Activated T-helper 1 cell treated with Interleukin-2 at 50 U/mL for 16 hours (primary cell): ENCODE data around the gene SLC8A3.

Experiments used
- DNase-seq: peaks from one replicate; pipeline ENCODE4 v3.0.0-alpha.2; 2020; ENCODE audit warnings: low read depth

SLC8A3 gene

GRCh38 chr14:70022771-70023445 lies 165.8 kb downstream of the SLC8A3 start:
- DNase-seq, result no peak

- no peak for DNase-seq
Measured at GRCh38 chr14:70021548-70022220, 167.1 kb downstream of the SLC8A3 start.

GRCh38 chr14:70020352-70021170 lies 168.2 kb downstream of the SLC8A3 start:
- no peak for DNase-seq

GRCh38 chr14:70019695-70020094 lies 169.1 kb downstream of the SLC8A3 start:
- DNase-seq, result no peak

GRCh38 chr14:70018713-70019211 lies 170.0 kb downstream of the SLC8A3 start:
- no peak for DNase-seq

GRCh38 chr14:70018230-70018629 lies 170.5 kb downstream of the SLC8A3 start:
- no peak for DNase-seq

GRCh38 chr14:70014406-70015095 lies 174.2 kb downstream of the SLC8A3 start:
- DNase-seq, result no peak

- DNase-seq, result no peak
Measured at GRCh38 chr14:70013271-70013873, 175.4 kb downstream of the SLC8A3 start.

GRCh38 chr14:70011708-70012107 lies 177.0 kb downstream of the SLC8A3 start:
- no peak for DNase-seq

GRCh38 chr14:70011098-70011497 lies 177.7 kb downstream of the SLC8A3 start:
- DNase-seq, result no peak

GRCh38 chr14:70009961-70010360 lies 178.8 kb downstream of the SLC8A3 start:
- no peak for DNase-seq

- DNase-seq, result no peak
Measured at GRCh38 chr14:70008284-70009262, 180.2 kb downstream of the SLC8A3 start.

GRCh38 chr14:70006699-70007098 lies 182.1 kb downstream of the SLC8A3 start:
- no peak for DNase-seq

GRCh38 chr14:70005281-70005805 lies 183.4 kb downstream of the SLC8A3 start:
- no peak for DNase-seq

GRCh38 chr14:70004791-70005190 lies 184.0 kb downstream of the SLC8A3 start:
- DNase-seq, result no peak

- DNase-seq, result no peak
Measured at GRCh38 chr14:70002589-70003346, 186.0 kb downstream of the SLC8A3 start.

GRCh38 chr14:70000601-70001000 lies 188.2 kb downstream of the SLC8A3 start:
- DNase-seq, result no peak

- DNase-seq, result no peak
Measured at GRCh38 chr14:69999261-69999674, 189.5 kb downstream of the SLC8A3 start.

- no peak for DNase-seq
Measured at GRCh38 chr14:69997849-69998248, 190.9 kb downstream of the SLC8A3 start.
